K562 (cell line): ENCODE results near the gene ZNF268. TPM values are rescaled to one million over a fixed set of nuclear protein-coding genes. Genes with fewer than 3 reads are reported as not detected.

Experiments used
- CHD7 ChIP-seq: fragments of 200-600 bp; sonication (generic); IDR thresholded peaks from one replicate; pipeline ENCODE4 v1.6.1; 2012; ENCODE audit warnings: mild to moderate bottlenecking, low read depth, low read length, inconsistent platforms
- KLF13 ChIP-seq: fragments of 450-650 bp; IDR thresholded peaks from 2 replicates; pipeline ENCODE4 v1.6.1; 2016; ENCODE audit warnings: missing genetic modification characterization, low read depth, mild to moderate bottlenecking, missing compliant biosample characterization, moderate library complexity, borderline replicate concordance
- LCOR ChIP-seq: sonication (generic); formaldehyde crosslinking; IDR thresholded peaks from 2 replicates; pipeline ENCODE4 v1.8.0; 2022; ENCODE audit warnings: mild to moderate bottlenecking, missing genetic modification reagents
- MED1 ChIP-seq: sonication (generic); formaldehyde crosslinking; IDR thresholded peaks from 2 replicates; pipeline ENCODE4 v1.8.1; 2023; ENCODE audit warnings: missing genetic modification reagents, borderline replicate concordance
- MNT ChIP-seq, 2 experiments: fragments of 450-650 bp; conservative IDR thresholded peaks; 2 replicates each; pipeline ENCODE4 v1.6.1; 2017; ENCODE audit warnings: mild to moderate bottlenecking in 2 of 2, moderate library complexity in 2 of 2
- NR0B1 ChIP-seq: fragments of 450-650 bp; IDR thresholded peaks from one replicate; pipeline ENCODE4 v1.6.1; 2018; ENCODE audit warnings: mild to moderate bottlenecking, moderate library complexity; ENCODE audit not compliant: partially characterized antibody
- POLR3G ChIP-seq: IDR thresholded peaks from 2 replicates; pipeline ENCODE4 v1.6.1; 2011; ENCODE audit not compliant: insufficient read length, insufficient replicate concordance; ENCODE audit errors: extremely low read depth
- SRSF1 ChIP-seq: fragments of 200-400 bp; formaldehyde crosslinking; IDR thresholded peaks from 2 replicates; pipeline ENCODE4 v1.6.1; 2017; ENCODE audit warnings: mild to moderate bottlenecking, low read depth, low read length, moderate library complexity
- ZNF184 ChIP-seq: sonication (generic); formaldehyde crosslinking; IDR thresholded peaks from 2 replicates; pipeline ENCODE4 v1.5.0; 2020; ENCODE audit warnings: missing genetic modification reagents
- ZNF23 ChIP-seq: fragments of 250-450 bp; sonication (Bioruptor Pico); IDR thresholded peaks from 2 replicates; pipeline ENCODE4 v1.4.0; 2020; ENCODE audit warnings: mild to moderate bottlenecking
- polyA plus RNA-seq, 8 experiments: library from polyadenylated mRNA; depleted of rRNA in 4 of 8; stranded (reverse) in 5 of 8; unstranded in 3 of 8; fragments of >200 nt; fragmentation: Nextera tagmentation in 2 of 8; fragmentation: Illumina TruSeq in 1 of 8; extraction: Ambion mirVana in 2 of 8; extraction: Trizol in 1 of 8; gene quantifications; 2 replicates each; pipeline versions ENCODE4 v1.2.1 to v1.2.3, GENCODE V29; 2011 to 2014; ENCODE audit warnings: inconsistent platforms in 1 of 8, missing spikeins in 1 of 8
- total RNA-seq, 7 experiments: library from RNA; depleted of rRNA in 6 of 7; stranded (reverse); fragments of >200 nt in 6 of 7; fragmentation: Illumina TruSeq in 2 of 7; extraction: Trizol in 2 of 7; gene quantifications; 2 replicates each; pipeline versions ENCODE4 v1.2.1 to v1.2.3, GENCODE V29; 2011 to 2021; ENCODE audit warnings: low replicate concordance in 1 of 7

Gene ZNF268
- total and polyA plus RNA-seq, 9 of the 15 experiments (the other 6 are each of a cell fraction or from before 2014, with no cell fraction given), result 4.8 to 12.0 (median 7.7) TPM

GRCh38 chr12:133135747-133136146 lies 45.5 kb upstream of the ZNF268 start (continued):
- peak in 1 of 2 experiments; percentile 41; a peak in 1 of 4 replicates for TF ChIP-seq MNT (conservative IDR thresholded peaks at IDR 0.05)
- TF ChIP-seq SRSF1, result no peak
- TF ChIP-seq ZNF23 (CRISPR knock-in tag), result no peak
- TF ChIP-seq POLR3G, result no peak
- no peak for TF ChIP-seq MED1
- peak; percentile 50; the same call in 1 of the 2 replicates for TF ChIP-seq LCOR (CRISPR knock-in tag)
- TF ChIP-seq ZNF184, result no peak
- TF ChIP-seq KLF13, result no peak
- TF ChIP-seq CHD7, result no peak
- TF ChIP-seq NR0B1, result no peak
